IMR-90 (cell line): ENCODE results near the gene NFKBIB. TPM values are rescaled to one million over a fixed set of nuclear protein-coding genes. Genes with fewer than 3 reads are reported as not detected.

ENCODE experiments used
- ATAC-seq: fragments of 200-7000 bp; cut with Tn5 transposase; 2 replicates; pipeline ENCODE4 v1.9.1; 2020; ENCODE audit warnings: low read depth, mild to moderate bottlenecking, moderate library complexity
- BruUV-seq: library from RNA; stranded (reverse); fragments of 400-500 nt; replicated peaks from 2 replicates; lab custom pipeline; 2021; lab: Mats Ljungman, UMichigan
- CTCF ChIA-PET: fragments of 300-600 bp; formaldehyde crosslinking; extraction: SDS; loops from one replicate; lab custom pipeline; 2021; ENCODE audit warnings: antibody characterized with exemption; lab: Yijun Ruan, JAX
- POLR2A ChIA-PET: fragments of 300-600 bp; sonication (Branson Sonifier 250); formaldehyde crosslinking; loops from one replicate; lab custom pipeline; 2022; ENCODE audit warnings: antibody characterized with exemption; ENCODE audit not compliant: unreplicated experiment; lab: Charles Lee
- DNase-seq: peaks from one replicate; pipeline ENCODE4 v3.0.0; 2013
- H2AFZ ChIP-seq: replicated peaks from 2 replicates; pipeline ENCODE3; 2013; ENCODE audit warnings: low read length, mild to moderate bottlenecking; ENCODE audit not compliant: poor library complexity
- H2AK5ac ChIP-seq: 2 replicates; pipeline ENCODE4 v1.6.1; 2013; ENCODE audit warnings: low read depth, low read length, inconsistent platforms
- H2AK9ac ChIP-seq: replicated peaks from 2 replicates; pipeline ENCODE3; 2013; ENCODE audit warnings: mild to moderate bottlenecking, low read depth, low read length, moderate library complexity; ENCODE audit not compliant: poor library complexity
- H2BK120ac ChIP-seq: 2 replicates; pipeline ENCODE4 v1.6.1; 2013; ENCODE audit warnings: low read depth, low read length, inconsistent platforms
- H2BK15ac ChIP-seq: 3 replicates; pipeline ENCODE4 v1.6.1; 2013; ENCODE audit warnings: low read depth, low read length, inconsistent platforms
- H2BK20ac ChIP-seq: 2 replicates; pipeline ENCODE4 v1.6.1; 2013; ENCODE audit warnings: low read depth, mild to moderate bottlenecking, inconsistent platforms, low read length, moderate library complexity
- H2BK5ac ChIP-seq: 2 replicates; pipeline ENCODE4 v1.6.1; 2013; ENCODE audit warnings: mild to moderate bottlenecking, low read depth, low read length, inconsistent platforms; ENCODE audit not compliant: poor library complexity, severe bottlenecking
- H3K14ac ChIP-seq: replicated peaks from 2 replicates; pipeline ENCODE4 v1.6.1; 2013; ENCODE audit warnings: low read depth, low read length, inconsistent platforms
- H3K18ac ChIP-seq: 2 replicates; pipeline ENCODE4 v1.6.1; 2013; ENCODE audit warnings: low read depth, low read length, control low read depth
- H3K23ac ChIP-seq: 2 replicates; pipeline ENCODE4 v1.6.1; 2013; ENCODE audit warnings: low read depth, low read length, inconsistent platforms
- H3K27ac ChIP-seq: 2 replicates; pipeline ENCODE4 v1.5.1; 2013; ENCODE audit warnings: mild to moderate bottlenecking, control low read depth, low read length; ENCODE audit not compliant: insufficient read depth
- H3K27me3 ChIP-seq: 2 replicates; pipeline ENCODE4 v1.6.1; 2013; ENCODE audit warnings: low read length; ENCODE audit not compliant: control insufficient read depth, insufficient read depth
- H3K36me3 ChIP-seq: 2 replicates; pipeline ENCODE4 v1.6.1; 2013; ENCODE audit warnings: low read length, mixed read lengths; ENCODE audit not compliant: control insufficient read depth, insufficient read depth
- H3K4ac ChIP-seq: 2 replicates; pipeline ENCODE4 v1.6.1; 2013; ENCODE audit warnings: low read depth, low read length, inconsistent platforms
- H3K4me1 ChIP-seq: 2 replicates; pipeline ENCODE4 v1.6.1; 2013; ENCODE audit warnings: low read length, mixed read lengths; ENCODE audit not compliant: control insufficient read depth, insufficient read depth
- H3K4me2 ChIP-seq: 2 replicates; pipeline ENCODE4 v1.6.1; 2013; ENCODE audit warnings: low read depth, mild to moderate bottlenecking, control low read depth, low read length, moderate library complexity
- H3K4me3 ChIP-seq: 2 replicates; pipeline ENCODE4 v1.5.1; 2013; ENCODE audit warnings: low read depth, mild to moderate bottlenecking, control low read depth, low read length, moderate library complexity; ENCODE audit not compliant: insufficient read depth
- H3K56ac ChIP-seq: 2 replicates; pipeline ENCODE4 v1.6.1; 2013; ENCODE audit warnings: low read length, inconsistent platforms; ENCODE audit not compliant: insufficient read depth; ENCODE audit errors: extremely low read depth
- H3K79me1 ChIP-seq, 2 experiments: 2 replicates each; pipeline ENCODE4 v1.6.1; 2013; ENCODE audit warnings: low read length in 2 of 2, inconsistent platforms in 1 of 2, low read depth in 1 of 2
- H3K9ac ChIP-seq: 2 replicates; pipeline ENCODE4 v1.6.1; 2013; ENCODE audit warnings: low read depth, low read length, control low read depth
- H3K9me1 ChIP-seq: 2 replicates; pipeline ENCODE4 v1.6.1; 2013; ENCODE audit warnings: low read length, inconsistent platforms; ENCODE audit not compliant: insufficient read depth
- H3K9me3 ChIP-seq: 2 replicates; pipeline ENCODE4 v1.6.1; 2013; ENCODE audit warnings: low read length; ENCODE audit not compliant: control insufficient read depth, insufficient read depth
- H4K20me1 ChIP-seq: 2 replicates; pipeline ENCODE4 v1.6.1; 2013; ENCODE audit warnings: low read length, inconsistent platforms; ENCODE audit not compliant: insufficient read depth
- H4K5ac ChIP-seq: 2 replicates; pipeline ENCODE4 v1.6.1; 2013; ENCODE audit warnings: mild to moderate bottlenecking, low read depth, low read length, control low read depth
- H4K8ac ChIP-seq, 2 experiments: 2 replicates each; pipeline ENCODE4 v1.6.1; 2013; ENCODE audit warnings: low read depth in 2 of 2, low read length in 2 of 2, control low read depth in 1 of 2, inconsistent platforms in 1 of 2
- H4K91ac ChIP-seq: 2 replicates; pipeline ENCODE4 v1.6.1; 2013; ENCODE audit warnings: low read depth, low read length, inconsistent platforms; ENCODE audit not compliant: insufficient read depth
- CHD1 ChIP-seq: IDR thresholded peaks from 2 replicates; pipeline ENCODE4 v1.6.1; 2012; ENCODE audit warnings: low read depth, low read length, improper control_type of control experiment
- CTCF ChIP-seq: conservative IDR thresholded peaks from 2 replicates; pipeline ENCODE4 v1.5.1; 2012; ENCODE audit warnings: mild to moderate bottlenecking, low read depth, low read length, improper control_type of control experiment
- ELK1 ChIP-seq: fragments of 150-350 bp; IDR thresholded peaks from 2 replicates; pipeline ENCODE4 v1.6.1; 2016; ENCODE audit warnings: low read depth, mild to moderate bottlenecking, low read length, moderate library complexity, borderline replicate concordance
- MAZ ChIP-seq: IDR thresholded peaks from 2 replicates; pipeline ENCODE4 v1.6.1; 2012; ENCODE audit warnings: low read depth, mild to moderate bottlenecking, low read length, improper control_type of control experiment, moderate library complexity, borderline replicate concordance
- MXI1 ChIP-seq: IDR thresholded peaks from 2 replicates; pipeline ENCODE4 v1.6.1; 2012; ENCODE audit warnings: low read depth, mild to moderate bottlenecking, low read length, moderate library complexity, borderline replicate concordance
- NFE2L2 ChIP-seq: fragments of 150-350 bp; IDR thresholded peaks from 2 replicates; pipeline ENCODE4 v1.6.1; 2016; ENCODE audit warnings: low read depth, mild to moderate bottlenecking, low read length
- RAD21 ChIP-seq: IDR thresholded peaks from 2 replicates; pipeline ENCODE4 v1.6.1; 2012; ENCODE audit warnings: low read length, improper control_type of control experiment
- RFX5 ChIP-seq: IDR thresholded peaks from 2 replicates; pipeline ENCODE4 v1.8.0; 2012; ENCODE audit warnings: low read depth, mild to moderate bottlenecking, low read length, moderate library complexity
- USF2 ChIP-seq: fragments of 150-350 bp; IDR thresholded peaks from 2 replicates; pipeline ENCODE4 v1.6.1; 2017; ENCODE audit warnings: mild to moderate bottlenecking, antibody characterized with exemption, low read length, low read depth
- WGBS, 2 experiments: methylation state at CpG; one replicate each; pipeline versions ENCODE4 v1.1.5 to v1.1.7; 2013; ENCODE audit warnings: missing lambda C conversion rate in 2 of 2; ENCODE audit not compliant: insufficient read length in 1 of 2; ENCODE audit errors: extremely low coverage in 2 of 2; 5-methylcytosine and 5-hydroxymethylcytosine counted together
- dilution Hi-C: fragments of 300-500 bp; cut with HindIII; formaldehyde crosslinking; loops from one replicate; pipeline ENCODE4 v1.14.3; 2018; ENCODE audit warnings: low sequenced_read_pairs; ENCODE audit not compliant: unreplicated experiment
- in situ Hi-C: fragments of 300-500 bp; cut with MboI; formaldehyde crosslinking; loops from 3 replicates; pipeline ENCODE4 v1.14.3; 2019; ENCODE audit warnings: low sequenced_read_pairs, inconsistent platforms, mixed read lengths
- intact Hi-C: fragments of 100-400 bp; cut with micrococcal nuclease; formaldehyde crosslinking; loops from 2 replicates; pipeline ENCODE4 v1.10.0; 2022
- polyA plus RNA-seq, 3 experiments: library from polyadenylated mRNA; depleted of rRNA; stranded (reverse); fragments of >200 nt; gene quantifications; 2 replicates each; pipeline ENCODE4 v1.2.3, GENCODE V29; 2012; ENCODE audit warnings: low replicate concordance in 1 of 3
- total RNA-seq: library from RNA; depleted of rRNA; stranded (reverse); fragments of >200 nt; gene quantifications from 2 replicates; pipeline ENCODE4 v1.2.3, GENCODE V29; 2012

Gene NFKBIB
- total and polyA plus RNA-seq, 2 of the 4 experiments (the other 2 are of a cell fraction) = 7.5 to 25.5 TPM

GRCh38 chr19:38901683-38902082 is 1.9 kb downstream of the NFKBIB start:
- Histone ChIP-seq H2AK5ac (no peak overlapping the region), H3K4me2 (no peak overlapping the region), H3K27me3 (no peaks in the 10 kb centered on the region), H4K91ac (no peak overlapping the region), H4K8ac (no peak overlapping the region), H3K36me3 (peaks cover 8% of the 10 kb centered on the region; the same call in 1 of the 2 replicates), H3K4me3 (no peak overlapping the region), H3K9me1 (no peaks in the 10 kb centered on the region; the same call in none of the 2 replicates), H3K56ac (no peak overlapping the region), H3K79me1 (peaks cover 20 to 49% of the 10 kb centered on the region in 2 experiments), H2BK15ac (no peak overlapping the region), H3K4ac (no peak overlapping the region), H3K9me3 (no peaks in the 10 kb centered on the region), H2BK120ac (no peak overlapping the region), H2BK5ac (no peak overlapping the region), H2AK9ac (no peak overlapping the region), H2BK20ac (no peak overlapping the region), H4K5ac (no peak overlapping the region), H3K23ac (no peak overlapping the region), H3K4me1 (peaks cover 3% of the 10 kb centered on the region; the same call in 1 of the 2 replicates), H2AFZ (no peak overlapping the region), H3K18ac (no peak overlapping the region), H3K14ac (no peak overlapping the region), H4K20me1 (peaks cover 1% of the 10 kb centered on the region), H3K27ac (no peak overlapping the region), H3K9ac (no peak overlapping the region)
- intact Hi-C loops (no loop called here), dilution Hi-C loops (no loop called here), in situ Hi-C loops (loop anchor here (25.0 kb wide), 1 partner anchor 164 kb away; the partner anchor contains the start of gene CAPN12)
- no TSS peak for BruUV-seq
- WGBS, 2 experiments = 100% methylated on average over 1 of the region's 1 CpG; no CpG with 5 or more reads in 1 of the 2 experiments
- TF ChIP-seq MAZ (no peak), NFE2L2 (no peak), ELK1 (no peak), RAD21 (no peak), RFX5 (no peak), USF2 (no peak), MXI1 (no peak), CTCF (no peak), CHD1 (no peak)
- DNase-seq = no peak
- CTCF ChIA-PET = interaction anchor here (1.5 kb wide), 1 partner anchor 14 kb away, joined by 4 read pairs; no protein-coding TSS in a partner anchor
- no peak for ATAC-seq
- POLR2A ChIA-PET = no interaction called here
